ENCODE measurements around the gene MARCHF4.
"Not testable (repeated sequence)": the region's sequence is repeated elsewhere in the genome, so short reads cannot be mapped to it uniquely, and the experiment has no call there.

Gene MARCHF4

GRCh38 chr2:216387262-216387661 is 15.0 kb upstream of the MARCHF4 start:
- Histone ChIP-seq H3K9me3 (replicated peaks; ENCODE audit: insufficient read depth, low read length) (no peaks in the 10 kb centered on the region), H4K20me1 (ENCODE audit: insufficient read depth, low read length) (no peaks in the 10 kb centered on the region), H3K4me2 (ENCODE audit: low read depth, low read length) (no peak overlapping the region), H2AFZ (ENCODE audit: low read length) (no peak overlapping the region), H3K4me3 (ENCODE audit: low read length) (no peak overlapping the region), H3F3A (ENCODE audit: insufficient read depth, low read length) (no peaks in the 10 kb centered on the region), H3K27ac (ENCODE audit: low read length) (no peak overlapping the region), H3K36me3 (replicated peaks; ENCODE audit: insufficient read depth, low read length) (no peaks in the 10 kb centered on the region), H3K4me1 (ENCODE audit: low read length) (no peaks in the 10 kb centered on the region), H3K27me3 (replicated peaks; ENCODE audit: insufficient read depth, low read length) (no peaks in the 10 kb centered on the region), H3K9ac (ENCODE audit: low read length) (no peak overlapping the region), H3K9me2 (replicated peaks; ENCODE audit: insufficient read depth, low read length) (no peaks in the 10 kb centered on the region), H3K79me2 (ENCODE audit: low read length) (no peaks in the 10 kb centered on the region)
- DNase-seq: no peak
- TF ChIP-seq, protein P1, sequence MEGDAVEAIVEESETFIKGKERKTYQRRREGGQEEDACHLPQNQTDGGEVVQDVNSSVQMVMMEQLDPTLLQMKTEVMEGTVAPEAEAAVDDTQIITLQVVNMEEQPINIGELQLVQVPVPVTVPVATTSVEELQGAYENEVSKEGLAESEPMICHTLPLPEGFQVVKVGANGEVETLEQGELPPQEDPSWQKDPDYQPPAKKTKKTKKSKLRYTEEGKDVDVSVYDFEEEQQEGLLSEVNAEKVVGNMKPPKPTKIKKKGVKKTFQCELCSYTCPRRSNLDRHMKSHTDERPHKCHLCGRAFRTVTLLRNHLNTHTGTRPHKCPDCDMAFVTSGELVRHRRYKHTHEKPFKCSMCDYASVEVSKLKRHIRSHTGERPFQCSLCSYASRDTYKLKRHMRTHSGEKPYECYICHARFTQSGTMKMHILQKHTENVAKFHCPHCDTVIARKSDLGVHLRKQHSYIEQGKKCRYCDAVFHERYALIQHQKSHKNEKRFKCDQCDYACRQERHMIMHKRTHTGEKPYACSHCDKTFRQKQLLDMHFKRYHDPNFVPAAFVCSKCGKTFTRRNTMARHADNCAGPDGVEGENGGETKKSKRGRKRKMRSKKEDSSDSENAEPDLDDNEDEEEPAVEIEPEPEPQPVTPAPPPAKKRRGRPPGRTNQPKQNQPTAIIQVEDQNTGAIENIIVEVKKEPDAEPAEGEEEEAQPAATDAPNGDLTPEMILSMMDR (IDR thresholded peaks at IDR 0.05; ENCODE audit: low read length): no peak
- no peak for TF ChIP-seq EZH2phosphoT487 (IDR thresholded peaks at IDR 0.05; ENCODE audit: low read length)
- no peak for TF ChIP-seq EZH2 (optimal IDR thresholded peaks at IDR 0.05; ENCODE audit: low read depth, low read length)

DNA sequence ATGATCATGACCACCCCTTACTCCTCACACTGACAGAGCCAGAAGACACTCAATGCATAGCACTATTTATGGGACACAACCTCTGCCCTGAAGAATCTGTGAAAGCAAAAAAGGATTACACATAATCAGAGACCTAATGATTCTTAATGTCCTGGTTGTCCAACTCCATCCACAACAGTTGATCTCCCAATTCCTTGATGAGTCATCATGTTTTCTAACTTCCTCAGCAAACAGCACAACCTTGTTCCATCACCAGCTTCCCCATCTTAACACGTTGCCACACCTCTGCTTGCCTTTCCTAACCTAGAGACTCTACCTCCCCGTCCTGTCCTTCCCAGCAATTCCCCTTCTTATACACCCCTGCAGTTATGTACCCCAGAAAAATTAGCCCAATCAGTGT is 13.2 kb upstream of the MARCHF4 start:
- H3F3A ChIP-seq (ENCODE audit: insufficient read depth, low read length): no peaks in the 10 kb centered on the region
- H2AFZ ChIP-seq (ENCODE audit: low read length): no peak overlapping the region
- H3K79me2 ChIP-seq (ENCODE audit: low read length): no peaks in the 10 kb centered on the region
- H3K27me3 ChIP-seq (replicated peaks; ENCODE audit: insufficient read depth, low read length): no peaks in the 10 kb centered on the region
- H3K4me1 ChIP-seq (ENCODE audit: low read length): no peaks in the 10 kb centered on the region
- no peaks in the 10 kb centered on the region for H4K20me1 ChIP-seq (ENCODE audit: insufficient read depth, low read length)
- no peak overlapping the region for H3K4me2 ChIP-seq (ENCODE audit: low read depth, low read length)
- H3K9me3 ChIP-seq (replicated peaks; ENCODE audit: insufficient read depth, low read length): no peaks in the 10 kb centered on the region
- TF ChIP-seq EZH2phosphoT487 (IDR thresholded peaks at IDR 0.05; ENCODE audit: low read length) (no peak), EZH2 (optimal IDR thresholded peaks at IDR 0.05; ENCODE audit: low read depth, low read length) (no peak)
- TF ChIP-seq, protein P1 (IDR thresholded peaks at IDR 0.05; ENCODE audit: low read length): no peak
- no peaks in the 10 kb centered on the region for H3K9me2 ChIP-seq (replicated peaks; ENCODE audit: insufficient read depth, low read length)
- DNase-seq: no peak
- H3K4me3 ChIP-seq (ENCODE audit: low read length): no peak overlapping the region
- H3K9ac ChIP-seq (ENCODE audit: low read length): no peak overlapping the region
- H3K36me3 ChIP-seq (replicated peaks; ENCODE audit: insufficient read depth, low read length): no peaks in the 10 kb centered on the region
- H3K27ac ChIP-seq (ENCODE audit: low read length): no peak overlapping the region

DNA sequence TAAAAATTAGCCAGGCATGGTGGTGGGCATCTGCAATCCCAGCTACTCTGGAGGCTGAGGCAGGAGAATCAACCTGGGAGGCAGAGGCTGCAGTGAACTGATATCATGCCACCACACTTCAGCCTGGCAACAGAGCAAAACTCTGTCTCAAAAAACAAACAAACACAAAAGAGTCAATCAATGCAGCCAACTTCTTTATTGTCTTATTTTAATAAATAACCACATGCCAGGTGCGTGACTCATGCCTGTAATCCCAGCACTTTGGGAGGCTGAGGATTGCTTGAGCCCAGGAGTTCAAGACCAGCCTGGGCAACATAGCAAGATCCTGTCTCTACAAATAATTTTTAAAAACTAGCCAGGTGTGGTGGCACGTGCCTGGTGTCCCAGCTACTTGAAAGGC is 12.1 kb upstream of the MARCHF4 start:
- not testable (repeated sequence) for H3K27me3 ChIP-seq (replicated peaks; ENCODE audit: insufficient read depth, low read length); H3K27ac ChIP-seq (ENCODE audit: low read length); H3K9me2 ChIP-seq (replicated peaks; ENCODE audit: insufficient read depth, low read length); H3K79me2 ChIP-seq (ENCODE audit: low read length); H3F3A ChIP-seq (ENCODE audit: insufficient read depth, low read length); H4K20me1 ChIP-seq (ENCODE audit: insufficient read depth, low read length); H3K4me3 ChIP-seq (ENCODE audit: low read length); H3K4me1 ChIP-seq (ENCODE audit: low read length); H3K4me2 ChIP-seq (ENCODE audit: low read depth, low read length); DNase-seq; H3K9ac ChIP-seq (ENCODE audit: low read length); H3K36me3 ChIP-seq (replicated peaks; ENCODE audit: insufficient read depth, low read length); H2AFZ ChIP-seq (ENCODE audit: low read length); H3K9me3 ChIP-seq (replicated peaks; ENCODE audit: insufficient read depth, low read length)

GRCh38 chr2:216379977-216380376 is 7.7 kb upstream of the MARCHF4 start:
- H3F3A ChIP-seq (ENCODE audit: insufficient read depth, low read length): no peaks in the 10 kb centered on the region
- no peaks in the 10 kb centered on the region for H3K4me1 ChIP-seq (ENCODE audit: low read length)
- TF ChIP-seq EZH2 (optimal IDR thresholded peaks at IDR 0.05; ENCODE audit: low read depth, low read length) (no peak), EZH2phosphoT487 (IDR thresholded peaks at IDR 0.05; ENCODE audit: low read length) (no peak)
- TF ChIP-seq, protein P1 (IDR thresholded peaks at IDR 0.05; ENCODE audit: low read length): no peak
- no peak overlapping the region for H2AFZ ChIP-seq (ENCODE audit: low read length)
- H3K27ac ChIP-seq (ENCODE audit: low read length): no peak overlapping the region
- H3K9ac ChIP-seq (ENCODE audit: low read length): no peak overlapping the region
- H3K36me3 ChIP-seq (replicated peaks; ENCODE audit: insufficient read depth, low read length): no peaks in the 10 kb centered on the region
- H3K4me3 ChIP-seq (ENCODE audit: low read length): no peak overlapping the region
- no peak overlapping the region for H3K4me2 ChIP-seq (ENCODE audit: low read depth, low read length)
- no peaks in the 10 kb centered on the region for H3K9me2 ChIP-seq (replicated peaks; ENCODE audit: insufficient read depth, low read length)
- H4K20me1 ChIP-seq (ENCODE audit: insufficient read depth, low read length): no peaks in the 10 kb centered on the region
- no peaks in the 10 kb centered on the region for H3K27me3 ChIP-seq (replicated peaks; ENCODE audit: insufficient read depth, low read length)
- H3K9me3 ChIP-seq (replicated peaks; ENCODE audit: insufficient read depth, low read length): no peaks in the 10 kb centered on the region
- no peaks in the 10 kb centered on the region for H3K79me2 ChIP-seq (ENCODE audit: low read length)
- DNase-seq: no peak
